ENCODE data around the gene ERVV-1. TPM values are rescaled to one million over a fixed set of nuclear protein-coding genes. Genes with fewer than 3 reads are reported as not detected.
"Not testable (repeated sequence)": the region's sequence is repeated elsewhere in the genome, so short reads cannot be mapped to it uniquely, and the experiment has no call there.

Gene ERVV-1
- polyA plus RNA-seq, 12 donors: 0.08 to 0.22 (median 0.09) TPM; not detected in 7

GRCh38 chr19:53015730-53016129 lies 2.0 kb downstream of the ERVV-1 start:
- no peak for DNase-seq

DNA sequence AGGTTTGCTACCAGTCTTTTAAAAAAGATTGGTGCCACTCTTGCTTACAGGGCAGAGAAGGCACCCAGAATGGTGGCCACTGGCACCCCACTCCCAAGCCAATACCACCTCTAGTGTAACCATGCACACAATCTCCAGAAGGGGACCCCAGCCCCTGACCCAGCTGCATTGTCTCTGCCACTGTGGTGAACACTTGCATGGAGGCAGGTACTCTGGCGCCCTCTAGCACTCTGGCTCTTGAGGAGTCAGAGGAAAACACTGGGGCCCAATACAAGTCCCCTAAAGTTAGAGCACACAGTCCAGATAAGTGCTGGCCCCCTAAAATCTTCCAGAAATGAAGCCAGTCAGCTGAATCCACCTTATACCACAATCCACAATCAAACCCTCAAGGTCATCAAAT lies 6.0 kb downstream of the ERVV-1 start:
- DNase-seq: no peak

- not testable (repeated sequence) for DNase-seq
These were observed 14.6 kb downstream of the ERVV-1 start for GRCh38 chr19:53028306-53028705.

DNA sequence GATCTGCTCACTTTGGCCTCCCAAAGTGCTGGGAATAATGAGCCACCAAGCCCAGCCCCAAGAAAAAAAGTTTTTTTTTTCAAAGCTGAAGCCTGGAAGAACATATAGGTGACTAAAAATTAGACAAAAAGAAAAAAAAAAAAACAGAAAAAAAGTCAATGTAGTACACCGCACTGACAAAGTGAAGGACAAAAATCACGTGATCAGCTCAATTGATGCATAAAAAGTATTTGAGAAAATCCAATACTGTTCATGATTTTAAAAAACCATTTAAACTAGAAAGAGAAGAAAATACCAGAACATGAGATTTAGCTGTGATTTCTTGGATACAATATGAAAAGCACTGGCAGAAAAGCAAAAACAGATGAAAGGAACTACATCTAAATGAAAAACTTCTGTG lies 20.3 kb downstream of the ERVV-1 start:
- DNase-seq: no peak

GRCh38 chr19:53034948-53035675 lies 21.4 kb downstream of the ERVV-1 start:
- no peak for DNase-seq

DNA sequence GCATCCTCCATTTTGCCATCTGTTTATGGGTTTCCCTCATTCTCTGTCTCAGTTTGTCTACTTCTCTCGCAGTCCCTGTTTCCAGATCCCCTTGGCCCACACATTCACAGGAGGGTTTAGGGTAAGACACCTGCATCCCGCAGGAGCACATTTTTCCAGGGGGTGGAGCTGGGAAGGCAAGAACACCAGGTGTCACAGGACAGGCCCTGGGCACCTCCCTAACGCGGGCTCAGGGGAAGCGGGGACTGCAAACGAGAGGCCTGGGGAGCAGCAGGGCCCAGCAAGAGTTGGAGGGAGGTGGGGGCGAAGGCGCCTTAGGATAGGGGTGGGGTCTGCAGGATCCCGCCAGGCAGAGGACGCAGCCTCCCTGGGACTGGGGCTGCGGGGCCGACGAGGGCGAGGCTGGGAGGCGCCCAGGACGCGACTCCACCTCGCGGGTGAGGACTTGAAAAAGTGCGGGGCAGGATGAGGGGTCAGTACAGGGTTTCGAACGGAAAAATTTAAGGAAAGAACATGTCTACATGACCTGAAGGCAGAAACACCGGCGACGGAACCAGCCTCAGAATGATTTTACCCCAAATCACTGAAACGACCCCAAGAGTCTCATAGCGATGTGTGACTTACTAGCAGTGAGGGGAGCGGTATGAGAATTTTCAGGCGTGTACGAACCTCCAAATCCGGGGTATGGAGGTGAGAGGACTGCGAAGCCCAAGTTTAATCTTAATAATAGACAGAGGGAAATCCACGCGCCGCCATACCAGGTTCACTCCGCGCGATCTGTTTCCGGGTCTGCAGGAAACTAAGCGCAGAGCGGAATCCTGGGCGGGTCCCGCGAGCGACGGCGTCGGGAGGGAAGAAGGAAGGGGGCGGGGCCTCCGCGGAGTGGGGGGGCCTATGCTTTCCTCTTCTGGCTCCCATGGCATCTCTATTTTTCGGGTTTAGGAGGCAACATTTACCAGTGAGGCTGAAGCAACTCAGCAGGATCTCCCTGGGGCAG lies 23.7 kb downstream of the ERVV-1 start:
- DNase-seq: peak; percentile 18

DNA sequence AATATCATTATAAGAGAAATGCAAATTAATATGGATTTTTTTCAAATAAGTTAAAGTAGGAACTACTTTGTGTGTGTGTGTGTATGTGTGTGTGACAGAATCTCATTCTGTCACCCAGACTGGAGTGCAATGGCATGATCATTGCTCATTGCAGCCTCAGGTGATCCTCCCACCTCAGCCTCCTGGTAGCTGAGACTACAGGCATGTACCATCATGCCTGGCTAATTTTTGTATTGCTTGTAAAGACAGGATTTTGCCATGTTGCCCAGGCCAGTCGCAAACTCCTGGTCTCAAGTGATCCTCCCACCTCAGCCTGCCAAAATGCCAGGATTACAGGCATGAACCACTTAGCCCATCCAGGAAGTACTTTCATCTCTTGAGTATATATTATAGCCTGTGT lies 27.6 kb downstream of the ERVV-1 start:
- no peak for DNase-seq

DNA sequence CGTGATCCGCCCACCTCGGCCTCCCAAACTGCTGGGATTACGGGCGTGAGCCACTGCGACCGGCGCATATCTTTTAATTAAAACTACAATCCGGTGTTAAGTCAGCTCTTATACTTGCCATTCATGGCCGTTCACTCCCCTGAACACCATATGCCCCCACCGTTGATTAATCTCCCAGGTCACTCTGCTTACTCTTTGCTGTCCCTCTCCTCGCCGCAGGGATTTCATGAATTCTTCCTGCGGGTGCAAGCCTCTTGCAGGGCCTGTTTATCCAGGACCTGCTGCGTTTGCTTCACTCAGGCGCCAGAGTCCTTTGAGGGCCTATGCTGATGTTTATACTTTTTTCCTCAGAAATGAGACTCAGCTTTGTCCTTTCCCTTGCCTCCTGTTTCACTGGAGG lies 31.8 kb downstream of the ERVV-1 start:
- no peak for DNase-seq

- no peak for DNase-seq
These were observed 33.7 kb downstream of the ERVV-1 start for GRCh38 chr19:53047379-53047778.

DNA sequence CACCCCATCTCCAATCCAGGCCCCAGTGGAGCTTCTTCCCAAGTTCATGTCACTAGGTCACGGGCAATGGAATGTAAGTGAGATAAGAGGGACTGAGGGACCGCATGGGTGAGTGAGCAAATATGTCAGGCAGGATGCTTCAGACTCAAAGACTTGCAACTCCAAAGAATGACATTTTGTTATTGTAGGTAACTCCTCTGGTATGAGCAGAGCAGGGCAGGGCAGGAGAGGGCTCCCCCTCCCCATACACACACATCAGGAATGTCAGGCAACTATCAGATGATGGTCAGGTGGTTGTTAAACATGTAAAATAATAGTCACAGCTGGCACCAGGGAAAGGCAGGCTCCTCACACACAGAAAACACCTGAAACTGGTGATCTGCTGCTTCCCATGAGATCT lies 41.4 kb downstream of the ERVV-1 start:
- DNase-seq: no peak

DNA sequence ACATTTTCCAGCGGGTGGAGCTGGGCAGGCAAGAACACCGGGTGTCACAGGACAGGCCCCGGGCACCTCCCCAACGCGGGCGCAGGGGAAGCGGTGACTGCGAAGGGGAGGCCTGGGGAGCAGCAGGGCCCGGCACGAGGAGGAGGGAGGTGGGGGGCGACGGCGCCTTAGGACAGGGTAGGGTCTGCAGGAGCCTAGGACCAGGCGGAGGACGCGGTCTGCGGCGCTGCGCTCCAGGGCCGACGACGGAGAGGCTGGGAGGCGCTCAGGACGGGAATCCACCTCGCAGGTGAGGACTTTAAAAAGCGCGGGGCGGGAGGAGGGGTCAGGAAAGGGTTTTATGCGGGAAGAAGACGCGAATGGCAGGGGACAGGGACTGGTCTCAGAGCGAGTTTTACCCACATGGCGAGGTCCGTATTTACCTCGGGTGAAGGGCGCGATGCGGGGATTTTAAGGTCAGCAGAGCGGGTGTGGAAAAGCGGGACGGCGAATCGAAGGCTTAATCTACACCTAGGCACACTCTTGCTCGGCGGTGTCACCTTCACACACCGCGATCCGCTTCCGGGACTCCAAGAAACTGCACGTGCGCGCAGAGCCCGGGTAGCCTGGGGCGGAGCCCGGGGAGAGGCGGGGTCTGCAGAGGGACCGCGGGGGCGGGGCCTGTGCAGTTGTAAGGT lies 44.3 kb downstream of the ERVV-1 start:
- DNase-seq: no peak

Other genes with a start within 250 kb of the ERVV-1 start
- gene ZNF600, start 227.1 kb upstream of the ERVV-1 start, polyA plus RNA-seq (ENCODE audit: insufficient read length in 12 of 12): 10 to 100 TPM in 1 of 12 donors, 1 to 10 TPM in 9, not detected in 2; 2.2 to 13.1 (median 2.8) TPM
- gene ZNF28, start 192.3 kb upstream of the ERVV-1 start, polyA plus RNA-seq (ENCODE audit: insufficient read length in 12 of 12): 10 to 100 TPM in 5 of 12 donors, 1 to 10 TPM in 6, not detected in 1; 6.2 to 14.7 (median 9.6) TPM
- gene ZNF468, start 156.3 kb upstream of the ERVV-1 start, polyA plus RNA-seq (ENCODE audit: insufficient read length in 12 of 12): 10 to 100 TPM in 11 of 12 donors, not detected in 1; 13.0 to 26.6 (median 19.8) TPM
- gene ZNF320, start 116.3 kb upstream of the ERVV-1 start, polyA plus RNA-seq (ENCODE audit: insufficient read length in 12 of 12): 10 to 100 TPM in 9 of 12 donors, 1 to 10 TPM in 1, not detected in 2; 8.7 to 29.5 (median 19.4) TPM
- gene ZNF888, start 90.5 kb upstream of the ERVV-1 start, polyA plus RNA-seq (ENCODE audit: insufficient read length in 12 of 12): 1 to 10 TPM in 11 of 12 donors, not detected in 1; 3.1 to 7.6 (median 3.3) TPM
- 10 to 100 TPM in 1 of 12 donors, 1 to 10 TPM in 10, not detected in 1; 6.4 to 35.3 (median 8.3) TPM for gene ZNF816, start 51.0 kb upstream of the ERVV-1 start, polyA plus RNA-seq (ENCODE audit: insufficient read length in 12 of 12)
- not detected for gene ERVV-2, start 30.8 kb downstream of the ERVV-1 start, polyA plus RNA-seq (ENCODE audit: insufficient read length in 12 of 12)
- 10 to 100 TPM in 11 of 12 donors, not detected in 1; 17.1 to 42.4 (median 25.0) TPM for gene ZNF160, start 89.5 kb downstream of the ERVV-1 start, polyA plus RNA-seq (ENCODE audit: insufficient read length in 12 of 12)
- gene ZNF415, start 119.0 kb downstream of the ERVV-1 start, polyA plus RNA-seq (ENCODE audit: insufficient read length in 12 of 12): 10 to 100 TPM in 10 of 12 donors, 1 to 10 TPM in 1, not detected in 1; 8.3 to 19.9 (median 13.0) TPM
- 10 to 100 TPM in 4 of 12 donors, 1 to 10 TPM in 7, not detected in 1; 5.3 to 16.9 (median 7.9) TPM for gene ZNF347, start 145.1 kb downstream of the ERVV-1 start, polyA plus RNA-seq (ENCODE audit: insufficient read length in 12 of 12)
- gene ZNF665, start 179.4 kb downstream of the ERVV-1 start, polyA plus RNA-seq (ENCODE audit: insufficient read length in 12 of 12): 1 to 10 TPM in 10 of 12 donors, not detected in 2; 2.6 to 8.3 (median 4.7) TPM
- 10 to 100 TPM in 11 of 12 donors, not detected in 1; 24.1 to 42.6 (median 32.0) TPM for gene ZNF677, start 241.0 kb downstream of the ERVV-1 start, polyA plus RNA-seq (ENCODE audit: insufficient read length in 12 of 12)
- not detected for gene VN1R2, start 244.4 kb downstream of the ERVV-1 start, polyA plus RNA-seq (ENCODE audit: insufficient read length in 12 of 12)